Rectal smooth muscle tissue (tissue), 1 donor: Measurements from ENCODE around the gene RUNX1.
"Not testable (repeated sequence)": the region's sequence is repeated elsewhere in the genome, so short reads cannot be mapped to it uniquely, and the experiment has no call there.

Source experiments
- H3K27ac ChIP-seq: one replicate; pipeline ENCODE4 v1.7.0; 2013; ENCODE audit warnings: low read depth, low read length, inconsistent platforms
- H3K27me3 ChIP-seq: one replicate; pipeline ENCODE4 v1.7.0; 2013; ENCODE audit warnings: low read length; ENCODE audit not compliant: control insufficient read depth, insufficient read depth
- H3K36me3 ChIP-seq: one replicate; pipeline ENCODE4 v1.7.0; 2013; ENCODE audit warnings: low read length; ENCODE audit not compliant: control insufficient read depth, insufficient read depth
- H3K4me1 ChIP-seq: one replicate; pipeline ENCODE4 v1.7.0; 2013; ENCODE audit warnings: low read length; ENCODE audit not compliant: control insufficient read depth, insufficient read depth
- H3K4me3 ChIP-seq: one replicate; pipeline ENCODE4 v1.7.0; 2013; ENCODE audit warnings: low read length
- H3K9ac ChIP-seq: one replicate; pipeline ENCODE4 v1.7.0; 2013; ENCODE audit warnings: low read length

Gene RUNX1

GRCh38 chr21:34812504-34813265 lies 236.4 kb downstream of the RUNX1 start:
- H3K9ac ChIP-seq, result no peak overlapping the region
- H3K4me1 ChIP-seq, result no peaks in the 10 kb centered on the region
- H3K36me3 ChIP-seq, result peaks cover 4% of the 10 kb centered on the region
- no peaks in the 10 kb centered on the region for H3K27me3 ChIP-seq
- no peak overlapping the region for H3K4me3 ChIP-seq
- no peak overlapping the region for H3K27ac ChIP-seq

- H3K27me3 ChIP-seq, result no peaks in the 10 kb centered on the region
- peaks cover 2% of the 10 kb centered on the region for H3K36me3 ChIP-seq
- no peak overlapping the region for H3K27ac ChIP-seq
- H3K4me1 ChIP-seq, result no peaks in the 10 kb centered on the region
- no peak overlapping the region for H3K4me3 ChIP-seq
- H3K9ac ChIP-seq, result no peak overlapping the region
Observed at GRCh38 chr21:34811368-34811767, 237.7 kb downstream of the RUNX1 start.

- Histone ChIP-seq H3K27ac (no peak overlapping the region), H3K36me3 (no peaks in the 10 kb centered on the region), H3K27me3 (no peaks in the 10 kb centered on the region), H3K4me1 (no peaks in the 10 kb centered on the region), H3K4me3 (no peak overlapping the region), H3K9ac (no peak overlapping the region)
Observed at GRCh38 chr21:34810786-34811185, 238.3 kb downstream of the RUNX1 start.

- Histone ChIP-seq H3K4me3 (no peak overlapping the region), H3K4me1 (no peaks in the 10 kb centered on the region), H3K27ac (no peak overlapping the region), H3K36me3 (no peaks in the 10 kb centered on the region), H3K9ac (no peak overlapping the region), H3K27me3 (no peaks in the 10 kb centered on the region)
Observed at GRCh38 chr21:34809822-34810221, 239.3 kb downstream of the RUNX1 start.

- H3K27me3 ChIP-seq, result no peaks in the 10 kb centered on the region
- H3K4me3 ChIP-seq, result no peak overlapping the region
- no peaks in the 10 kb centered on the region for H3K4me1 ChIP-seq
- no peak overlapping the region for H3K9ac ChIP-seq
- no peaks in the 10 kb centered on the region for H3K36me3 ChIP-seq
- H3K27ac ChIP-seq, result no peak overlapping the region
Observed at GRCh38 chr21:34808569-34809204, 240.4 kb downstream of the RUNX1 start.

GRCh38 chr21:34807881-34808568 lies 241.1 kb downstream of the RUNX1 start:
- H3K9ac ChIP-seq, result no peak overlapping the region
- no peak overlapping the region for H3K4me3 ChIP-seq
- H3K4me1 ChIP-seq, result no peaks in the 10 kb centered on the region
- no peaks in the 10 kb centered on the region for H3K27me3 ChIP-seq
- no peak overlapping the region for H3K27ac ChIP-seq
- H3K36me3 ChIP-seq, result no peaks in the 10 kb centered on the region

- no peak overlapping the region for H3K4me3 ChIP-seq
- H3K27me3 ChIP-seq, result no peaks in the 10 kb centered on the region
- no peak overlapping the region for H3K27ac ChIP-seq
- H3K36me3 ChIP-seq, result no peaks in the 10 kb centered on the region
- no peaks in the 10 kb centered on the region for H3K4me1 ChIP-seq
- no peak overlapping the region for H3K9ac ChIP-seq
Observed at GRCh38 chr21:34807146-34807880, 241.8 kb downstream of the RUNX1 start.

- H3K27me3 ChIP-seq, result no peaks in the 10 kb centered on the region
- no peak overlapping the region for H3K4me3 ChIP-seq
- no peak overlapping the region for H3K27ac ChIP-seq
- H3K4me1 ChIP-seq, result no peaks in the 10 kb centered on the region
- no peaks in the 10 kb centered on the region for H3K36me3 ChIP-seq
- H3K9ac ChIP-seq, result no peak overlapping the region
Observed at GRCh38 chr21:34806423-34806822, 242.7 kb downstream of the RUNX1 start.

- H3K4me1 ChIP-seq, result no peaks in the 10 kb centered on the region
- no peak overlapping the region for H3K27ac ChIP-seq
- no peaks in the 10 kb centered on the region for H3K36me3 ChIP-seq
- H3K27me3 ChIP-seq, result no peaks in the 10 kb centered on the region
- H3K9ac ChIP-seq, result no peak overlapping the region
- H3K4me3 ChIP-seq, result no peak overlapping the region
Observed at GRCh38 chr21:34805157-34805556, 243.9 kb downstream of the RUNX1 start.

GRCh38 chr21:34804584-34804983 lies 244.5 kb downstream of the RUNX1 start:
- H3K36me3 ChIP-seq, H3K9ac ChIP-seq, H3K27me3 ChIP-seq, H3K27ac ChIP-seq, H3K4me1 ChIP-seq, H3K4me3 ChIP-seq: not testable (repeated sequence)

- no peak overlapping the region for H3K9ac ChIP-seq
- H3K4me1 ChIP-seq, result no peaks in the 10 kb centered on the region
- H3K27ac ChIP-seq, result no peak overlapping the region
- H3K4me3 ChIP-seq, result no peak overlapping the region
- H3K36me3 ChIP-seq, result no peaks in the 10 kb centered on the region
- H3K27me3 ChIP-seq, result no peaks in the 10 kb centered on the region
Observed at GRCh38 chr21:34803782-34804370, 245.2 kb downstream of the RUNX1 start.
